NCI-H1930 (cell line): Measurements from ENCODE around the gene WSCD1.

Experiments used
- DNase-seq, 2 experiments: peaks; one replicate each; lab custom pipeline; 2025; lab: John Stamatoyannopoulos, UW

WSCD1 gene

DNA sequence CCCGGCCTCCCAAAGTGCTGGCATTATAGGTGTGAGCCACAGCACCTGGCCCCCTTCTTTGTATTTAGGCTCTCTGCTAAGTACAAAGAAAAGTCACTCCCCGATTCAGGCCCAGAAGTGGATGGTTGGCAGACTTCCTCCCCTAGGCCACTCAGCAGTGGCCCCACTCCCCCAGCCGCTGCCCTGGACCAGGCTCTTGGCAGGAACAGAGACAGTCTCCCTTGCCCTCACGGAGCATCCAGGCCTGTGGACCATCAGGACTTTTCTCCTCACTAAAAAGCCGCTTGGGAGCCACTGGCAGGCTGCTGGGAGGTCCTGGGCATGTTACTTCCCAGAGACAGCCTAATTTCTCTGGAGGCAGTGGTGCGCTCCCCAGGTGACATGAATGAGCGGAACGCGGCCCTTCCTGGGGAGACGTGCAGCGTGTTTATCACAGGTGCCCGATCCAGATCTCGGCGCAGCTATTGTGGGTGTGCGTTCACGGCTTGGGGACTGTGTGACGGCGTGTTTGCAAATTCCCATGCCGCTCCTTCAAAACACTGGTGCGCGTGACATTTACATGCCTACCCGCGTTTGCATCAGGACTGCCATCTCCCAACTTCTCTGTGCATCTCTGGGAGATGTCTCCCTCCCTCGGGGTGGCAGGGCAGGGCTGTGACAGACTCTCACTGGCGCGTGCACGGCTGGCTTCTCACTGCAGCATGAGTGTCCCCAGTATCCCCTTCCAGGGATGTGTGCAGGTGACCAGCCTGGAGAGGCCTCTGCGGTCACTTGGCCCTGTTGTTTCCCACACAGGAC is 16.6 kb downstream of the WSCD1 start:
- DNase-seq: no peak

DNA sequence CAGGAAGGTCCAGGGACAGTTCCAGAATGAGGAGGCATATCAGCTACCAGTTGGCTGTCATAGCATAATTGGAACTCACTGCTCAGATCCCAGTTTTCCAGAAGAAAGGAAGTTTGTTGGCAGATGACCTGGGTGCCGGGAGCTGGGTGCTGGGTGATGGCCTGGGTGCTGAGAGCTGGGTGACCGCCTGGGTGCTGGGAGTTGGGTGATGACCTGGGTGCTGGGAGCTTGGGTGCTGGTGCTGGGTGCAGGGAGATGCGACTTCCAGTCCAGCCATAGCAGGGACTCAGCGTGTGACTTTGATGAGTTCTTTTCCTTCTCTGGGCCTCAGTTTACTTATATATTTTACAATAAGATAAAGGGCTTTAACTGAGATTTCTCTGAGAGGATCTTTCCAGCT is 18.0 kb downstream of the WSCD1 start:
- DNase-seq: no peak

DNA sequence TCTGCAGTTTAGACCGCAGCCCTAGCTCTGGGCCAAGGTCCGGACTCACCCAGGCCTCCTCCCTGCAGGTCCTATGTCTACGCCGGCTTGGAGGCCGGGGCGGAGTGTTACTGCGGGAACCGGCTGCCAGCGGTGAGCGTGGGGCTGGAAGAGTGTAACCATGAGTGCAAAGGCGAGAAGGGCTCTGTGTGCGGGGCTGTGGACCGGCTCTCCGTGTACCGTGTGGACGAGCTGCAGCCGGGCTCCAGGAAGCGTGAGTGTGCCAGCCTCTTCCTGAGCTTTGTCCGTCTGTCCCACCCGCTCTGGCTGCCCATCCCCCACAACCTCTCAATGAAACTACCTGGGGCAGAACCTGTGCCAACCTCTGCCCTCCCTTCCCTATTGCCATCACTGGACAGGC is 20.1 kb downstream of the WSCD1 start:
- no peak for DNase-seq

DNA sequence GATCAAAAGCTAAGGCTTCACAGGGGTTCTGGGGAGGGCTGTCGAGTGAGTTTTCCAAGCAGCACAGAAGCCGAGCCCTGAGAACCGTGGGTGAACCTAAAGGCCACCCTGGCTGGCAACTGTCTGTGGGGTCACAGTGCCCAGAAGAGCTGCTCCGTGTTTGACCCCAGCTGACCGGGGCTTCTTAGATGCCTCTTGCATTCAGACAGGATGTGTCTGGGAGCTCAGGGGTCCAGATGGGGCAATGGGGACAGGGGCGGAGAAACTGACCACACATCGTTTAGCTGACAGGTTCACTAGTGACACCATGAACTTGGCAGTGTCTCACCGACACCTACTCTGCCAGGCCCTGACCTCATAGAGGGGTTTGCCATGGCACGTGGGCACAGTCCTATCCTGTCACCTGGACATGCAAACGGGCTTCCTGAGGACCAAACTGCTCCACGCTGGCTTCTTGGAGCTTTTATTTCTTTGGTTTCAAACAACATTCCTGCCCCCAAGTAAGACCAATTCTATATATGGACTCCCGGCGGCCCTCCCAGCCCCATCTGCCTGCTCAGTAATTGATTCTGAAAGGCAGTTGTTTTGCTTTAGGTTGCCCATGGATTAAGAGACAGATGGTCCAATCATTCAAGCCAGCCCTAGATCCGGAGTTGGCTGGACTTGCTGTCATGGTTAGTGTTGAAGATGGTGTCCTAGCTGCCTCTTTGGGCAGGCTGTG is 22.2 kb downstream of the WSCD1 start:
- DNase-seq: no peak

DNA sequence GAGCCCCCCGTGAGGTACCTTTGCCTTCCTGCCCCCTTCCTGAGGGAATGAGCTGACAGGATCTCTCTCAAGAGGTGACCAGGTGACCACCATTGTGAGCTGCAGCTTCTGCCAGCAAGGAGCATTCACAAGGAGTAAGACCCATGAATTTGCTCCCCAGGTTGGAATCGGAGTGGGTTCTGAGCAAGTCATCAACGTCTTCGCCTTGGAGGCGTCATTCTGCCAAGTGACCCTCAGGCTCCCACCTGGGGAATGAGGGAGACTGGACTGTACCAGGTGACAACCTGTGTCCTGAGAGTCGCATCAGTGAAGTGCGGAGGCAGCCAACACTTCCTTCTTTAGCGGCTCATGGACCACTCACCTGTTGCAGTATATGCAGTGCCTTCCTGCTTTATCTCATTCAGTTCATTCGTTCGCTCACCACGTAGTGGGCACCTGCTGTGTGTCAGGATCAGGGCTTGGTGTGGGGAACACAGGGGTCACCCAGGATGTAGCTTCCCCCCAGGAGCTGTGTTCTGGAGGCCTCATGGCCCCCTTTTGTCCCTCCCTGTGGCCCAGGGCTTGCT is 22.8 kb downstream of the WSCD1 start:
- no peak for DNase-seq

DNA sequence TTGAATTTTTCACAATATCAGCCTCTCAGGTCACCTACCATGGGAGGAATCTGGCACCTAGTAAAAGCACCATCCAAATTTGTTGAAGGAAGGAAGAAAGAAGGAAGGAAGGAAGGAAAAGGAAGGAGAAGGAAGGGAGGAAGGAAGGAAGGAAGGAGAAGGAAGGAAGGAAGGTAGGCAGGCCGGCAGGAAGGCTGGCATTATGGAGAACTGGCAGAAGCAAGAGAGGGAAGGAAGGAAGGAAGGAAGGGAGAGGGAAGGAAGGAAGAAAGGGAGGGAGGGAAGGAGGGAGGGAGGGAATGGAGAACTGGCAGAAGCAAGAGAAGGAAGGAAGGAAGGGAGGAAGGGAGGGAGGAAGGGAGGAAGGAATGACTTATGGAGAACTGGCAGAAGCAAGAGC is 24.3 kb downstream of the WSCD1 start:
- no peak for DNase-seq

DNA sequence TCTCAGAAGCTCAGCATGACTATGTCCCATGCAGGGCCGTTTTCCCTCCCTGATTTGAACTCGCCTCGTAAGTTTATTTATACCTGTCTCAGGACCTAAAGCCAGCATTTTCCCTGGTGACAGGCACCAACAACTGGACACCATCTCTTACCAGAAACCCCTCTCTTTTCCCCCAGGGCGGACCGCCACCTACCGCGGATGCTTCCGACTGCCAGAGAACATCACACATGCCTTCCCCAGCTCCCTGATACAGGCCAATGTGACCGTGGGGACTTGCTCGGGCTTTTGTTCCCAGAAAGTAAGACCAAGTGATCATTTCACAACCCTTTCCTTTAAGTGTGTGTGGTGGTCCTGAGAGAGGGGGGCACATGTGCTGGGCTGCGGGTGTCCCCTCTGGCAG is 24.7 kb downstream of the WSCD1 start:
- DNase-seq: no peak

DNA sequence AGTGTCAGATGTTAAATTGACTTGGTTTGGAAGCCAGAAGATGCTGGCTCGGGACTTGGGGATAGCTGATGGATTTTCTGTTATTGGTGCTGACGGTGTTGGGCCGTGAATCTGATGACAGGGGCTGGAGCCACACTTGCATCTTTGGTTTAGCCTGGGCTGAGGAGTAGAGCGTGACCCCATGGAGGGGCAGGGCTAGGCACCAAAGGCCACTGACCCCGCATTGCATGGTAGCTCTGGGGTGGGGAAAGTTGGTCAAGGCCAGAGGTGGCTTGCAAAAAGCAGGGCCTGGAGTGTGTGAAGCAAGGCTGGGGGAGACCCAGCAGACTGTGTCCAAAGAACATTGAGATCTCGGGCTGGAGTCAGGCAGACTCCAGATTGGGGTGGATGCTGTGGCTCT is 25.3 kb downstream of the WSCD1 start:
- no peak for DNase-seq

DNA sequence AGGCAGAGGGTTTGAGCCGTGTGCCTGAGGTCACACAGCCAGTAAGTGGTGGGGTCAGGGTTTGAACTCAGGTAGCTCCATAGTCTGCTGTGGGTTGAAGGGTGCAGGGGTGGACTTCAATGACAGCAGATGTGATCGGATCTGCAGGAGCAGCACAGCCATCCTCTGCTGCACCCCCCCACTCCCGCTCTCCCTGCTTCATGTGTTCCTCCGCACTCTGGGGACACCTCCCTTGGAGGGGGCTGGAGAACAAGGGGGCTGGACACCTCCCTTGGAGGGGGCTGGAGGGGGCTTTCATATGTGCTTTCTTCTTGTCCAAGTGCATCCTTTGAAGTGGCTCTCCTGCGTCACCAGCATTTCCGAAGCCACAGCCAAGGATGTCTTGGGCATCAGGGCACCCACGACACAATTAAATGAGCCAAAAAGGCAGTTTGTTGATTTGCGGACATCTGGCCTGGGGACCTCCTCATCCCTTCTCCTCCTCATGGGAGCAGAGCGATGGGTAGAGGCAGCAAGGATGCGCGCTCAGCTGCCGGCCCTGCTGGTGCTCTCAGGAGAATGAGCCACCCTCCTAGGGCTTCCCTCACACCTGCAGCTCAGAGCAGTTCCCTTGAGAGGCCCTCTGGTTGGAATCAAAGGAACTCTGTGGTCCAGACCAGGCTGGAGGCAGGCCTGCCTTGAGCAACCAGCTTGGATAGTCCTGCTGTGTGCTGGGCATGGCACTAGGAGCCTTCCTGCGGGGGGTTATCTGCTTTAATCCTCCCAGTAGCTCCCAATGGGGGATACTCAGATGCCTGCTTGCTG is 26.2 kb downstream of the WSCD1 start:
- DNase-seq: no peak

DNA sequence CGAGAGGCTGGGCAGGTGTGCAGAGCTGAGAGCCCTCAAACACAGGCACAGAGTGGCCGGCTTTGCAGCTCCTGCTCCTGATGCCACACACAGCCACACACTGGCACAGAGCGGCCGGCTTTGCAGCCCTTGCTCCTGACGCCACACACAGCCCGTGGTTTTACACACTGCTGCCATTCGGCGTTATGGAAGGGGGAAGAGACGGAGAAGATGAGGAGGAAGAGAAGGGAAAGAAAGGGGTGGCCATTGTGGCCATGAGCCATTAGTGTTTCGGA is 26.8 kb downstream of the WSCD1 start:
- no peak for DNase-seq

DNA sequence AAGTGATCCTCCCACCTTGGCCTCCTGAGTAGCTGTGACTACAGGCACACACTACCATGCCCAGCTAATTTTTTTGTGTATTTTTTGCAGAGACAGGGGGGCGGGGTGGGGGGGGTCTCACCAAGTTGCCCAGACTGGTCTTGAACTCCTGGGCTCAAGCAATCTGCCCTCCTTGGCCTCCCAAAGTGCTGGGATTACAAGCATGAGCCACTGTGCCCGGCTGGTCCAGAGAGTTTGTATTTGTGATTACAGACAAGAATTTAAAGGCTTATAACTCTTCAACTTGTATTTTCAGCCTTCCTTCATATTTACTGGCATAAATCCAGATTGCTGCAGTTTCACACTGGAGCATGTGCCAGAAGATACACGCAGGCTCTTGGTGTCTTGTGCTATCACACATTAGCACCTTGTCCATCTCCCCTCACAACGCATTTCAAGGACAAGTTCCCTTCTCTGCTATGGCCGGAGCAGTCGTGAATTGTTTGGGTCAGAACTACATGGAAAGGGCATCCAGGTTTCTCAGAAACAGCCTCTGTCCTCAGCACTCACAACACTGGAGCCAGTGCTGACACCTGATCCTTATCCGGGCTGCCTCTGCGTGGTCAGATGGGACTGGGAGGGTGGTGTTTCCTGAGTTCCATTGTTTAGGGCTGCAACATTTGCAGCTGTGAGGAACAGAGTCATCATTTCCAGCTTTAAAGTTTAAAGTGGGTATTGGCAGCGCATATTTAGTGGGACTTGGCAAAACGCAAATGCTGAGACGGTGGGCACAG is 28.1 kb downstream of the WSCD1 start:
- no peak for DNase-seq

DNA sequence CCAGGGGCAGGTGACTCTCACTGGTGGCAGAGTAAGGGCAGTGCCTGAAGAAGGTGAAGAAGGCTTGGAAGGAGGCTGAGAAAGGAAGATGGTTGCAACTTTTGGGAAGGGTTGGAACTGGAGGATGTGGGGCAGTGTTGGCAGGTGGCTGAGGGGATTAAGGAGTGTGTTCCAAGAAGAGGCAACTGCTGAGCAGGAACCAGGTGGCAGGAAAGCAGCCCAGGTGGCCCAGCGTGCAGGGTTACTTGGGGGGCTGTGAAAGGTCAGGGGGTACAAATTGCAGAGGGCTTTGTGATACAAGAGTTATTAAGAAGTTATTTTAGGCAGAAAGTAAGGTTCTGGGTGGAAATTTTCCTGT is 28.6 kb downstream of the WSCD1 start:
- DNase-seq: no peak

DNA sequence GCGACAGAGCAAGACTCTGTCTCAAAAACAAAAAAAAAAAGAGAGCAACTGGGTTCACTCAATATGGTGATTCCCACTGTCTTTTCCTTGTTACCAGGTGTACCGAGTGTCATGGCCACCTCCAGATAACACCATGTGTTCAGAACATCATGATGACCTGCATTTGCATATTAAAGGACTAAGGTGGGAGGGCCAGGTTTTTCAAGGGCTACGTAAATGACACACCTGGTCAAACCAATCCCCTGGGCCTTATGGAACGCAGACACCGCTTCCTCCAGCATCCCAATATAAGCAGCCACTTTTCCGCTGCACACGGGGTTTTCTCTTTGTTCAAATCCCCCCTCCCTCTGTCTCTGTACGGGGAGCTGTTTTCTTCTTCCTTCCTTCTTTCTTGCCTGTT is 29.3 kb downstream of the WSCD1 start:
- no peak for DNase-seq

DNA sequence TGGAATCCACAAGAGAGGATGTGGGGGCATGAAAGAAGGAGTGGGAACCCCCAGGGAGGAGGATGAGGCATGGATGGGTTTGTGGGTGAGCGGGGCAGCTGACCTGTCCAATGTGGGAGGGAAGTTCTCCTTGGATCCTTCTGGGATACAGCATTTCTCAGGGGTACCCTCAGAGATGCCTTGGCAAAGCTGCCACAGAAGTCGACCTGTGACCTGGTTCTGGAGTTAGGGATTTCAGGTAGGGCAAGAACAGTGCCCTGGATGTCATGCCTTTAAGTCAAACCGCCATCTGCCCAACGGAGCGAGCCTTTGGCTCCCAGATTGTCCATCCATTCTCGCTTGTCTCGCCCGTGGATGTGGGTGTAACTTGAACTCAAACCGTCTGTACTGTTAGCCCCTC is 30.0 kb downstream of the WSCD1 start:
- no peak for DNase-seq

DNA sequence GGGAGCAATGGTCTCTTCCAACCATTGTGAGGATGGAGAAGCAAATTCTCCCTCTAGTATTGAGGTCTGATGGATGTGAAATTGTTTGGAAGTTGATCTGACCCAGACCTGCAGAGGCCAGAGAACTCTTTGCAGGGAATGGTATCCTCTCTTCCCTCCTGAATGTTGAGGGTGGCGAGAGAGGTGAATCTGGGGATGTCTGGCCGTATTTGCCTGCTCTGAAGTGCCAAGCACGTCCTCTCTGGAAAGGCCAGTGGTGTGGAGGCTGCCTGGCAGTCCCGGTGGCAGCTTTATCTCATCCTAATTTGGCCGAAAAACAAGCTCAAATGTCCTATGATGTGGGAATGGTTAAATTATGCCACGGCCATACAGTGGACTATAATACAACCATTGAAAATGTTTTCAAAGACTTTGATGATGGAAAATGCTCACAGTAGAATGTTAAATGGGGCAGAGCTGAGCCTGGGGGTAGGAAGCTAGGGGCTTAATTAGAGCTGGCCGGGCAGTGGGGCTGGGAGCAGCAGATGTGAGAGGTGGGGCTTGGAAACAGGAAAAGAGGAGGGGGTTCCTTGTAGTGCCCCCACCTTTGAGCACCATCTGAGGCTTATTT is 30.8 kb downstream of the WSCD1 start:
- DNase-seq: no peak

DNA sequence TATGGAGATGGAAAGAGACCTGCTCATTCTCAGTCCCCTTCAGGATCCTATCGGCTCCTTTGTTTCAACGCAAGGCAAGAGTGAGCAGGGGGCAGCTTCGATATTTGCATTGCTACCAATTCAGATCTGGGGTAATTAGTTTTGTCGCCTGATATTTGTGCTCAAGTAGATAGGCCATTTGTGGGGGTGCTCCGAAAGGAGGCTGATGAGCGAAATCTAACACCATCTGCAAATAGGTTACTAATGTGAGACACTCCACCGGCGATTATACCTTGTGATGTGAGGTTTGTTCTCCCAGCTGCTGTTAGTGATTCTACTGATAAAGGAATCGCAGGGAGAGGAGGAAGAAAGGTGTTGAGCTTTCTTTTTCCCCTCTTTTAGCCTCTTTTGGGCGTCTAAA is 31.5 kb downstream of the WSCD1 start:
- DNase-seq: no peak

DNA sequence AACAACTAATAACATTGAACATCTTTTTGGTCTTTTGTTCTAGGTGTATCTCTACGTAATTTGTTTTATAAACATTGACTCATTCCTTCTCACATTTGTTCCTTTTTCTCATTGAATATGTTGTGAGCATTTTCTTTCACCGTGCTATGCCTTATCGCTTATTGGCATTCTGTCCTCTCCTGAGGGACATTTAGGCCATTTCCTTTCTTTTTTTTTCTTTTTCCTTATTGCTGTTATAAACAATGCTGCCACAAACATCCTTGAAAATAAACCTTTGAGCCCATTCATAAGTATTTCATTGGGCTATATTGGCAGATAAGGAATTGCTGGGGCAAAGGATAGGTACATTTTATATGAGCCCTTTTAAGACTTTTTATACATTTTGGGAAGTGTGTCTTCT is 32.4 kb downstream of the WSCD1 start:
- no peak for DNase-seq

DNA sequence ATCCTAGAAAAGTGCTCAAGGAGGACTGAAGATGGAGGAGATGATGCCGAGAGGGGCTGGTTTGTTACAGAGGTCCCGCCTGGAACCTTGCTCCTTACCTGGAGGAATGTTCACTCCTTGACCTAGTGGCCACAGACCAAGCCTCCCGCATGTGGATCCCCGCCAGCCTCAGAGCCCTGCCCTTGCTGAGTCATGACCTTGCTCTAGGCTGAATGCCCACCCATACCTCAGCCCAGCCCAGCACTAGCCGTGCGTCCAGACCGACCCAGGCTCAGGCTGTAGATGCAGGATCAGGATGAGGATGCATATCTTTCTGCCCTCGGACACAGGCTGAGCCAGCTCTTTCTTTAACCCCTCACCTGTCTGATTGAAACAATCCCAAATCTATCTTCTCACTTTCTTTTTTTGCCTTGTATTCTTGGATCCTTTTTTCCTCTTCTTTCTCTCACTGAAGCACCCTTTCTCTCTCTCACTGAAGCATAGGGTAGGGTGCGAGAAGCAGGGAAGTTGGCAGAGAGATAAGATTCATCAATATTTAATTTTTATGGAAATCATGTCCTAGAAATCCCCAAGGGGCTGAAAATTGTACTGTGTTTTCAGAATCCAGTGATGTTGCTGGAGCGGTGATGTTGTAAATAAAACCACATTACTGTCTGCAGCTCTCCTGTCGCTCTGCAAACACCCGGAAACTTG is 34.9 kb downstream of the WSCD1 start:
- no peak for DNase-seq

DNA sequence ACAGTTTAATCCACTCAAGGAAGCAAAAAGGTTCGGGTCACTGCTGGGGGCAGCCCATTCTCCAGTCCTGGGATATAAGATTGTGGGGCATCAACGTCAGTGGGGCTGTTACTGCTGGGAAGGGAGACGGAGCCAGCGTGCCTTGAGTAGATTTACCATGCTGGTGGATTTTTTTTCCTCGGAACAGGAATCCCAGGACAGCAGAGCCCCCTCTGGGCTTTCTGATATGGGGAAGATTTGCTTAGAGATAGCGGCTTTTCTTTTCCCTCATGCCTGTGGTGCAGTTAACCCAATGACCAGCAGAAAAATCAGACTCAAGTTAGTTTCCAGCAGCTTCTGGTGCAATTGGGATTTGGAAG is 35.4 kb downstream of the WSCD1 start:
- DNase-seq: no peak

DNA sequence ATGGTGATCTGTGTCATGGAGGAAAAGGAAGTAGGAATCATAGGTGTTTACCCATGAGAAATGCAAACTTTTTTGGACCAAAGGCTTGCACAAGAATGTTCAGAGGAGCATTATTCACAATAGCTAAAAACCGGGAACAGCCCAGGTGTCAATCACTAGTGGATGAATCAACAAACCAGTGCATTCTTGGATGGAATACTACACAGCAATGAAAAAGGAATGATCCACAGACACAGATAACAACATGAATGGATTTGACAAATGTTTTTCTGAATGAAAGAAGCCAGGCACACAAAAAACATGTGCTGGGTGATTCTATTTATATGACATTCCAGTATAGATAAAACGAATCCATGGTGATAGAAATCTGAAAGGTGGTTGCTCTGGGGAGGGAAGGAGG is 36.0 kb downstream of the WSCD1 start:
- no peak for DNase-seq

DNA sequence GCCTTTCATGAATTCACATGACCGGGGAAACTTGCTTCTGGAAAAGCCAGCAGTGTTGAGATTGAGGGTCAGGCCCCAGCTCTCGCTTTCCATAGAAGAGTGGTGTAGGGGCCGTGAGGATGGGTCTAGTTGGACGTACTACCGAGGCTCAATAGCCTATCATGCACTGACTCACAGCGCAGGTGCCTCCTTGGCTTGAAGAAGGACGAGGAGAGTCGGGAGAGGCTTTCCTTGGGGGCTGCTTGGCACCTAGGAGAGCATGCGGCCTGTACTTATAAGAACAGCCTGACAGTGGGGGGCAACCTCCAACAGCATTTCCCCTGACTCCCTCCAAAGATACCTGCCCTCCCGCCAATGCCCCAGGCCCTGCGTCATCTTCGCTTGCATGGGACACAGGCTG is 37.6 kb downstream of the WSCD1 start:
- no peak for DNase-seq
